ENCODE results near the gene NDUFAF7.
"Not testable (repeated sequence)": the region's sequence is repeated elsewhere in the genome, so short reads cannot be mapped to it uniquely, and the experiment has no call there.

Gene NDUFAF7

DNA sequence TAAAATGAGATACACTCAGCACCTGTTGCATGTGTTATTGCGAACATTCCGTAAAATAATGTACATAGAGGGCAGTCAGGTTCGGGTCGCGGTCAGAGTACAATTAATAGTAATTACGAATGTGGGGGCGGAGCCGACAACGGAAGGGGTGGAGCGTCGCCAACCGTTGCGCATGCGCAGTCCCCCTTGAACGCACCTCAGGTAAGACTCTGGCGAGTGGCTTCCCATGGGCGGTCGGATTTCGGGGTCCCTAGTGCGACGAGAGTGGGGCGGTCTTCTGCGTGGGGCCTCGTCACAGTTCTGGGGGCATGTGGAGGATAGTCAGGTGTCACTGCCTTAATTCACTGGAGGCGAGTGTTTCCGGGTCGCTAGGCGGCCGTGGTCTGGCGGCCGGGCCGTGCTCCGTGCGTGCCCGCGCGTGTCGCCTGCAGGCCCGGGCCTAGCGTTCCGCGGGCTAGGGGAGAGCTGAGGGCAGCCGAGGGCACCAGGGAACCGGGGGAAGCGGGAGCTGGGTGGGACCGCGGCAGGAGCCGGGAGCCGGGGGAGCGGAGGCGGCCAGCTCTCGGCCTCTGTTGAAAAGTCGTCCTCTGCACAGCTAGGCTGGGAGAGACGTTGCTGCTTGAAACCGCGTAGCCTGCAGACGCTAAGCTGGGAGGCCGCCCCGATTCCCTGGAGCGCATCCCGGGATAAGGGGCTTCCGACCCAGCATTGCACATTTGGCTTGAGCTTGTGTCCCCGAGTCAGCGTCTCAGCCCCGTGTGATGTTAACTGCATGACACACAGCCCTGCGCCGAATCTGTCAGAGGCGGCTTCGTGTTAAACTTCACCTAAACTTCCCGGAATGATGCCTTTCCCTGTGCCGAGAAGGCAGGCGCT lies 34.9 kb upstream of the NDUFAF7 start, which contains the start of gene CEBPZOS:
CEBPZOS (plus strand) TSS at position 177 of the 876 bp plus-strand sequence. CDS start 3,209 bp downstream, outside the sequence.
- Histone ChIP-seq H3K9me3 (ENCODE audit: control insufficient read depth, low read length) (no peaks in the 10 kb centered on the region), H3K27me3 (replicated peaks; ENCODE audit: control insufficient read depth, insufficient read depth, low read length) (no peaks in the 10 kb centered on the region), H3K4me1 (ENCODE audit: control insufficient read depth, insufficient read depth, low read length) (peaks cover 11% of the 10 kb centered on the region), H3K36me3 (ENCODE audit: control insufficient read depth, insufficient read depth, low read length, severe bottlenecking) (peaks cover 27% of the 10 kb centered on the region), H3K9ac (ENCODE audit: low read length) (peak within 1 kb of the TSS; percentile 91), H3K4me3 (ENCODE audit: low read length) (peak within 1 kb of the TSS; percentile 90)
- DNase-seq (ENCODE audit: low read depth), result peak; percentile 90

DNA sequence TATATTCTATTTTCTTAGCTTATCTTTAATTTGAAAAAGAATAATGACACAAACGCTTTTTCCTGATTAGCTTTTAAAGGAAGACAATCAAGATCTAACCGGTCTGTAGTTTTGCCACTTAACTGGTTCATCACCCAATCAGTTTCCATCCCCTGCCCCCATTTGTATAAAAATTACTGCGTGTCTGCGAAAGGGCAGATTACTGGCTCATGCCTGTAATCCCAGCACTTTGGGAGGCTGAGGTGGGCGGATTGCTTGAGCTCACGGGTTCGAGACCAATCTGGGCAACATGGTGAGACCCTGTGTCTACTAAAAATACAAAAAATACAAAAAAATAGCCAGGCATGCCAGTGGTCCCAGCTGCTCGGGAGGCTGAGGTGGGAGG lies 32.8 kb upstream of the NDUFAF7 start:
- Histone ChIP-seq H3K9me3 (ENCODE audit: control insufficient read depth, low read length) (peaks cover 3% of the 10 kb centered on the region), H3K4me1 (ENCODE audit: control insufficient read depth, insufficient read depth, low read length) (peaks cover 11% of the 10 kb centered on the region), H3K36me3 (ENCODE audit: control insufficient read depth, insufficient read depth, low read length, severe bottlenecking) (peaks cover 45% of the 10 kb centered on the region), H3K27me3 (replicated peaks; ENCODE audit: control insufficient read depth, insufficient read depth, low read length) (no peaks in the 10 kb centered on the region), H3K4me3 (ENCODE audit: low read length) (no peak overlapping the region), H3K9ac (ENCODE audit: low read length) (no peak overlapping the region)
- no peak for DNase-seq (ENCODE audit: low read depth)

DNA sequence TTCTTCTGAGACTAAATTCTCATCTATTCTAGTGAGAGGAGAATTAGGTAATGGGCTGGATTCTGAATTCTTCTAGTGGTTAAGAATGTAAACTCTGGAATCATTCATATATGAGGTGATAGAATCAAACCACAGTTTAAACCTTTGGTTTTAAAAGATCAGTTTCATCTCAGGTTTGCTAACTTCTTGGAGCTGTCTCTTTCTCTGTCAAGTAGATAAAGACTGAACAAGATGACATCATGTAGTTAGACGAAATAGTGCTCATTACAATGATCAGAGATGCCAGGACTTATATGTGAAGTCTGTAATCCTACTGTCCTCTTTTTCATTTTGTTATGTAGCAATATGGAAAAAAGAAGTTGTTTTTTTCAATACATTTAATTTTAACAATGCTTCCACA lies 30.2 kb upstream of the NDUFAF7 start:
- Histone ChIP-seq H3K4me1 (ENCODE audit: control insufficient read depth, insufficient read depth, low read length) (peaks cover 11% of the 10 kb centered on the region), H3K9me3 (ENCODE audit: control insufficient read depth, low read length) (peaks cover 8% of the 10 kb centered on the region), H3K4me3 (ENCODE audit: low read length) (no peak overlapping the region), H3K36me3 (ENCODE audit: control insufficient read depth, insufficient read depth, low read length, severe bottlenecking) (peaks cover 70% of the 10 kb centered on the region), H3K9ac (ENCODE audit: low read length) (no peak overlapping the region), H3K27me3 (replicated peaks; ENCODE audit: control insufficient read depth, insufficient read depth, low read length) (no peaks in the 10 kb centered on the region)
- no peak for DNase-seq (ENCODE audit: low read depth)

DNA sequence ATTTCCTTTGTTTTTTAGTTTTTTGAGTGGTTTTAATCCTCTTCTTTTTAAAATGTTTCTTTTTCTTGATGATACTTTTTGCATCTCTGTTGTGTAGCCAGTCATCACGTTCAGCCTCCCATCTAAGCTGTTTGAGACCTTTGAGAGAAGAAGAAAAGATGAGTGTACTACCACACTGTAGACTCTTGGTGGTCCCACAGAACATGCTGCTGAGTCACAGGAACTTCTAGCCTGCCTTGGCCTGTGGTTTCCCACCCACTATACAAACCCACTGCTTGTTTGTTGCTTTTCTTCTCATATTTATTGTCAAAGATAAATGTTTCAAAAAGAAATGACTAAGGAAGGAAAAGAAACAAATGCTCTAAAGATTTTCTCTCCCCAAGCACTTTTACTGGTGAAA lies 29.7 kb upstream of the NDUFAF7 start:
- H3K27me3 ChIP-seq (replicated peaks; ENCODE audit: control insufficient read depth, insufficient read depth, low read length), result no peaks in the 10 kb centered on the region
- peaks cover 76% of the 10 kb centered on the region for H3K36me3 ChIP-seq (ENCODE audit: control insufficient read depth, insufficient read depth, low read length, severe bottlenecking)
- DNase-seq (ENCODE audit: low read depth), result no peak

DNA sequence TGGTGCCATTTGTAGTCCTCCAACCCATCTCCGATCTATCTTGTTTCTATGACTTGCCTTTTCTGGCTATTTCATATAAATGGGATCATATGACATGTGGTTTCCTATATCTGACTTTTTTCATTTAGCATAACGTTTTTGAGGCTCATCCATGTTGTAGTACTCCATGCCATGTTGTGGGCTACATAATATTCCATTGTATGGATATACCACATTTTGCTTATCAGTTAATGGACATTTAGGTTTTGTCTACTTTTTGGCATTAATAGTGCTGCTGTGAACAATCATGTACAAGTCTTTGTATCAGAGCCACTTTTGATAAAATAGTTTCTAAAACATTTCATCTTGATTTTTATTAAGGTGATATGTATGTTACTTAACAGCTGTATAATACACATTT lies 27.8 kb upstream of the NDUFAF7 start:
- no peak overlapping the region for H3K4me3 ChIP-seq (ENCODE audit: low read length)
- no peak for DNase-seq (ENCODE audit: low read depth)
- H3K36me3 ChIP-seq (ENCODE audit: control insufficient read depth, insufficient read depth, low read length, severe bottlenecking), result peaks cover 93% of the 10 kb centered on the region

More for the DNA sequence above, 29.7 kb upstream of the NDUFAF7 start:
- Histone ChIP-seq H3K4me1 (ENCODE audit: control insufficient read depth, insufficient read depth, low read length) (peaks cover 11% of the 10 kb centered on the region), H3K4me3 (ENCODE audit: low read length) (no peak overlapping the region), H3K9me3 (ENCODE audit: control insufficient read depth, low read length) (peaks cover 10% of the 10 kb centered on the region), H3K9ac (ENCODE audit: low read length) (no peak overlapping the region)

DNA sequence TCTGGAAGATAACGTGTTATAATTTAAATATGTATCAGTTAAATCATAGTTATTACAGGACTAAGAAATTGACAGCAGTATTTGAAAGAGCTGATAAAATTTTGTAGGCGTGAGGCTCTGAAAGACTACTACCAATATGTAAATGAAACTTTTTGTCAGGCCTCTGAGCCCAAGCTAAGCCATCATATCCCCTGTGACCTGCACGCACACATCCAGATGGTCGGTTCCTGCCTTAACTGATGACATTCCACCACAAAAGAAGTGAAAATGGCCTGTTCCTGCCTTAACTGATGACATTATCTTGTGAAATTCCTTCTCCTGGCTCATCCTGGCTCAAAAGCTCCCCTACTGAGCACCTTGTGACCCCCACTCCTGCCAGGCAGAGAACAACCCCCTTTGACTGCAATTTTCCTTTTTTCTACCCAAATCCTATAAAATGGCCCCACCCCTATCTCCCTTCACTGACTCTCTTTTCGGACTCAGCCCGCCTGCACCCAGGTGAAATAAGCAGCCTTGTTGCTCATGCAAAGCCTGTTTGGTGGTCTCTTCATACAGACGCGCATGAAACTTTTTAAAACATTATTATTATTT lies 26.3 kb upstream of the NDUFAF7 start:
- H3K4me1 ChIP-seq (ENCODE audit: control insufficient read depth, insufficient read depth, low read length); H3K4me3 ChIP-seq (ENCODE audit: low read length); DNase-seq (ENCODE audit: low read depth); H3K9ac ChIP-seq (ENCODE audit: low read length); H3K27me3 ChIP-seq (replicated peaks; ENCODE audit: control insufficient read depth, insufficient read depth, low read length): not testable (repeated sequence)
- Histone ChIP-seq H3K36me3 (ENCODE audit: control insufficient read depth, insufficient read depth, low read length, severe bottlenecking) (peaks cover 95% of the 10 kb centered on the region), H3K9me3 (ENCODE audit: control insufficient read depth, low read length) (peaks cover 28% of the 10 kb centered on the region)

More for the DNA sequence above, 27.8 kb upstream of the NDUFAF7 start:
- Histone ChIP-seq H3K9ac (ENCODE audit: low read length) (no peak overlapping the region), H3K9me3 (ENCODE audit: control insufficient read depth, low read length) (peaks cover 21% of the 10 kb centered on the region), H3K4me1 (ENCODE audit: control insufficient read depth, insufficient read depth, low read length) (no peaks in the 10 kb centered on the region), H3K27me3 (replicated peaks; ENCODE audit: control insufficient read depth, insufficient read depth, low read length) (no peaks in the 10 kb centered on the region)

DNA sequence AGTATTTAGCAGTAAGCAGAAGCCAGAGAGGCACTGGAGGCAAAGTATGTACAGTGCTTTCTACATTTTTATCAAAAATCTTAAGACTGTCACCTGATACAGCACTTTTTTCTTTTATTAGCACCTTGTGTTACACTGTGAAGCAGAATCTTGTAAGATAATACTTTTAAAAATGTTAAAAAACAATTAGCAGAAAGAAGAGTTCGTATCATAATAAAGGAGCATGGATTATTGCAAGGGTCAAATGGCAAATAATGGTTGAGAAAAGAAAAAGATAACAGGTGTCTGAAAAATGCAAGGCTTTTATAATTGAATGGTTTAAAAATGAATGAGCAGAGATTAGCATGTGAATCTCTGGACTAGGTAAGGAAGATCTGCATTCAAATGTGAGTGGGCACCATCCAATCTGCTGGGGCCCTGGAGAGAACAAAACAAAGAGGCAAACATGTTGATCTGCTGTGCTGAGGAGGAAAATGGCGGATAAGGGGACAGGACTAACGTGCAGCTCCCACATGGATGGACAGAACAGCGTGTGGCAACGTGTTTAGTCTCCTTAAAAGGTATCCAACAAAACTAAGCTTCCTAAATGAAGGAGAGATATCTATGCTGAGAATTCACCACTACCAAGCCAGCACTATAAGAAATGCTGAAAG lies 25.6 kb upstream of the NDUFAF7 start:
- Histone ChIP-seq H3K9ac (ENCODE audit: low read length) (no peak overlapping the region), H3K27me3 (replicated peaks; ENCODE audit: control insufficient read depth, insufficient read depth, low read length) (no peaks in the 10 kb centered on the region), H3K9me3 (ENCODE audit: control insufficient read depth, low read length) (peaks cover 28% of the 10 kb centered on the region), H3K4me1 (ENCODE audit: control insufficient read depth, insufficient read depth, low read length) (no peaks in the 10 kb centered on the region), H3K36me3 (ENCODE audit: control insufficient read depth, insufficient read depth, low read length, severe bottlenecking) (peaks cover 95% of the 10 kb centered on the region), H3K4me3 (ENCODE audit: low read length) (no peak overlapping the region)
- no peak for DNase-seq (ENCODE audit: low read depth)

DNA sequence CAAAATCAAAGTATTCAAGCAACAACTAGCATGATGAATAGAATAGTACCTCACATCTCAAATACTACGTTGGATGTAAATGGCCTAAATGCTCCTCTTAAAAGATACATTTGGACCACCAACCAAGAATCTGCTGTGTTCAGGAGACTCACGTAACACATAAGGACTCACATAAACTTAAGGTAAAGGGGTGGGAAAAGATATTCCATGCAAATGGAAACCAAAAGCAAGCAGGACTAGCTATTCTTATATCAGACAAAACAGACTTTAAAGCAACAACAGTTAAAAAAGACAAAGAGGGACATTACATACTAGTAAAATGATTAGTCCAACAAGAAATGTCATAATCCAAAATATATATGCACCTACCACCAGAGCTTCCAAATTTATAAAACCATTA lies 24.7 kb upstream of the NDUFAF7 start:
- not testable (repeated sequence) for H3K9ac ChIP-seq (ENCODE audit: low read length); DNase-seq (ENCODE audit: low read depth); H3K4me3 ChIP-seq (ENCODE audit: low read length); H3K4me1 ChIP-seq (ENCODE audit: control insufficient read depth, insufficient read depth, low read length); H3K27me3 ChIP-seq (replicated peaks; ENCODE audit: control insufficient read depth, insufficient read depth, low read length)
- peaks cover 95% of the 10 kb centered on the region for H3K36me3 ChIP-seq (ENCODE audit: control insufficient read depth, insufficient read depth, low read length, severe bottlenecking)
- H3K9me3 ChIP-seq (ENCODE audit: control insufficient read depth, low read length), result peaks cover 28% of the 10 kb centered on the region

DNA sequence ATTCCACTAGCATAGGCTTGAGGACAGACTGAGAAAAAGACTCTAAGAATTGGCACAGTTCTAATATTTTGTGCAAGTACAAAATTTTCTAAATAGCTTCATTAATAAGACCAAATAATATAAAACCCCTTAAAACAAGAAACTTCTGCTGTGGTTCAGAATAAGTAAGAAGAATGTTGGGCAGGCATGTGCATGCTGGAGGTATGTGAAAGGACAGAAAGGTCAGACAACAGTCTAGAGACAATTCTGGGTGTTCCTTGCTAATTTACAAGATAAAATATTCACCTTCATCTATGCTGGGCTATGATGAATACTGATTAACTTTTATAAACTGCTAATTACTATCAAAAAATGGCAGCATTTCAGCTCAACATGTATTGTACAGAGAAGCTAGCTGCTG lies 20.2 kb upstream of the NDUFAF7 start:
- Histone ChIP-seq H3K27me3 (replicated peaks; ENCODE audit: control insufficient read depth, insufficient read depth, low read length) (no peaks in the 10 kb centered on the region), H3K36me3 (ENCODE audit: control insufficient read depth, insufficient read depth, low read length, severe bottlenecking) (peaks cover 98% of the 10 kb centered on the region), H3K4me3 (ENCODE audit: low read length) (no peak overlapping the region), H3K4me1 (ENCODE audit: control insufficient read depth, insufficient read depth, low read length) (peaks cover 11% of the 10 kb centered on the region), H3K9ac (ENCODE audit: low read length) (no peak overlapping the region), H3K9me3 (ENCODE audit: control insufficient read depth, low read length) (peaks cover 20% of the 10 kb centered on the region)
- DNase-seq (ENCODE audit: low read depth), result peak; percentile 33

DNA sequence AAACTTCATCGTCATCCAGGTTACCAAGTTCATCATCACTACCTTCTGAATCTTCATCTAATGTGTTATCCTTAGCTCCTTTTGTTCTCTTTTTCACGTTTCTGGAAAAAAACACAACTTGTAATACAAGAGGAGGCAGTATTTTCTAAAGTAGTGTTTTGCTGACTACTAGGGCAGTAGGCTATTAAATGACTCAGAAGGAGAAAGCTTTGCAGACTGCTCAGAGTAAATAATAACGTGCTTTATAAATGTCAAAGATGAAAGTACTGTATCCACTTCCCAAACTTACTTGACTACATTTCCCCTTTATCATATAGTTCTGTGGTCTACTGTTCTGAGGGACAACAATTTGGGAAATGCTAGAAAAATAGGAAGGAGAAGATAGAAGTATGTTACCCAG lies 19.5 kb upstream of the NDUFAF7 start:
- peaks cover 98% of the 10 kb centered on the region for H3K36me3 ChIP-seq (ENCODE audit: control insufficient read depth, insufficient read depth, low read length, severe bottlenecking)
- no peaks in the 10 kb centered on the region for H3K27me3 ChIP-seq (replicated peaks; ENCODE audit: control insufficient read depth, insufficient read depth, low read length)
- peaks cover 11% of the 10 kb centered on the region for H3K4me1 ChIP-seq (ENCODE audit: control insufficient read depth, insufficient read depth, low read length)
- H3K9me3 ChIP-seq (ENCODE audit: control insufficient read depth, low read length), result peaks cover 17% of the 10 kb centered on the region
- H3K9ac ChIP-seq (ENCODE audit: low read length), result no peak overlapping the region
- no peak overlapping the region for H3K4me3 ChIP-seq (ENCODE audit: low read length)
- DNase-seq (ENCODE audit: low read depth), result peak; percentile 13

DNA sequence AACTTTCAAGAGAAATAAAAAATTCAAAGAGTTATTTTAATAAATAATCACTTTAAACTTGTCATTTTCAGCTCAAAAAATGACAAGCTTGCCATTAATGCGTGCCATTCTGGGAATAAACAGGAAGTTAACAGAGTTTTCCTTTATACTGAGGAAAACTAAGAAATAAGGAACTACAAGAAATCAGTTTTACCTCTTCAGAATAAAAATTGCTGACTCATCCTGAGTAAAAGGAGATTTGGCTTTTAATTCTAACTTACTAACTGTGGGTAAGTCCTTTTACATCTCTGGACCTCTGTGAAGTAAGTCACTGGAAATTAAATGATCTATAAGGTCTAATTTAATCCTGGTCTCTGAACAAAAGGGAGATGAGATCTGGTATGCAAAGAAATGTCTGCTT lies 16.2 kb upstream of the NDUFAF7 start:
- peaks cover 89% of the 10 kb centered on the region for H3K36me3 ChIP-seq (ENCODE audit: control insufficient read depth, insufficient read depth, low read length, severe bottlenecking)
- DNase-seq (ENCODE audit: low read depth), result peak; percentile 19

More for the DNA sequence above, 16.2 kb upstream of the NDUFAF7 start:
- H3K4me1 ChIP-seq (ENCODE audit: control insufficient read depth, insufficient read depth, low read length), result peaks cover 11% of the 10 kb centered on the region
- H3K9me3 ChIP-seq (ENCODE audit: control insufficient read depth, low read length), result no peaks in the 10 kb centered on the region
- H3K27me3 ChIP-seq (replicated peaks; ENCODE audit: control insufficient read depth, insufficient read depth, low read length), result no peaks in the 10 kb centered on the region
- no peak overlapping the region for H3K4me3 ChIP-seq (ENCODE audit: low read length)
- H3K9ac ChIP-seq (ENCODE audit: low read length), result no peak overlapping the region
